Measurements from ENCODE around the gene NLRP1.

The NLRP1 gene

DNA sequence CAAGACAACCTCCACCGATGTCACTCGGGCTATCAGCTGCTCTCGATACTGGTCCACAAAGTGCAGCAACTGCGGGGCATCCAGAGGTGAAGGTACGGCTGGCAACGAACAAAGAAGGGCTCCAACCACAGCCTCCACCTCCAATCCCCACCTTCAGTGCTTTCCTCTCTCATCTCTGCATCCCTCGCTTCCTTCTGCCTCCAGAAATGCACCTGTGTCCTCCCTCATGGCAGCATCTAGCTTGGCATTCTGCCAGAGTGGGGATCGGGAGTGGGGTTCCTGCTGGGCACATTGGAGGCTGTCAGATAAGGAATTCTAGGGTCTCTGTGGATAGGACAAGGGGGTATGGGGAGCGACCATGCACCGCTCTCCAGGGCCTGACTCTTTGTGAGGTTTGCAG is 69.3 kb downstream of the NLRP1 start:
- DNase-seq, result no peak

DNA sequence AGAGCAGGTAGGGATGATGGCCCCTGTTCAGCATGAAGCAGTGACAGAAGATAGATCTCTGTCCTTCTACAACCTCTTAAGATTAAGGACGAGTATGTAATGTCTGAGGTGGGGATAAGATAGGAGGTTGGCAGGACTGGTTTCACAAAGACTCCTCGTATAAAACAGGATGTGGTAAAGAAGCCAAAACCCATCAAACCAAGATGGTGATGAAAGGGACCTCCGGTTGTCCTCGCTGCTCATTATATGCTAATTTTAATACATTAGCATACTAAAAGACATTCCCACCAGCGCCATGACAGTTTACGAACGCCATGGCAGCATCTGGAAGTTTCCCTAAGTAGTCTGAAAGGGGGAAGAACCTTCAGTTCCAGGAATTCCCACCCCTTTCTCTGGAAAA is 70.7 kb downstream of the NLRP1 start:
- DNase-seq, result no peak

DNA sequence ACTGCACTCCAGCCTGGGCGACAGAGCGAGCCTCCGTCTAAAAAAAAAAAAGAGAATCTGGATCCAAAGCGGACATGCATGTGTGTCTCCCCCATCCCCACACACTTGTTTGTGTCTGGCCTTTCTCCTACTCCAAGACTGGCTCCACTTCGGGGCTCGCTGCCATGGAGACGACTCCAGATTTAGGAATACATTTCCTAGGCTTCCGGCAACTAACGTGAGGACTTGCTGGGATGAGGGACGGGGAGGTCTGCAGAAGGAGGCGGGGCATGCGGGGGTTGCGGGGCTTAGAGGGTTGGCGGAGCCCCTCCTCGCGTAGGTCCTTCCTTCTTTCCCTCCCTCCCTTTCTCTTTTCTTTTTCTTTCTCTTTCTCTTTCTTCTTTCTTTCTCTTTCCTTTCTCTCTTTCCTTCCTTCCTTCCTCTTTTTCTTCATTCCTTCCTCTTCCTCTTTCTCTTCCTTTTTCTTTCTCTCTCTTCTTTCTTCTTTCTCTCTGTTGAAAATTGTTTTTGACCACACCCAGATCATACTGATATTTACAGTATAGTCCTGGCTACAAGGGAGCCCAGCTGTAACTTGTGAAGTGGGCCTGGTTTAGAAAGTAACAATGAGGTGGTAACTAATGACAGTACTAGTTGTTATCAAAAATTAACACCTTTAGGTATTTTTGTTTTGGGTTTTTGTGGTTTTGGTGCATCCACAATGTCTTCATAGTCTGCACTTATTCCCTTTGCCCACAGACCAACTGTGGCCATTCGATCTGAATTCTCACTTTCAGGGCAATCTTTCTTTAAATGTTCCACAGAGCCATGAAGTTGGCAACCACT is 72.7 kb downstream of the NLRP1 start:
- peak; percentile 63 for DNase-seq

DNA sequence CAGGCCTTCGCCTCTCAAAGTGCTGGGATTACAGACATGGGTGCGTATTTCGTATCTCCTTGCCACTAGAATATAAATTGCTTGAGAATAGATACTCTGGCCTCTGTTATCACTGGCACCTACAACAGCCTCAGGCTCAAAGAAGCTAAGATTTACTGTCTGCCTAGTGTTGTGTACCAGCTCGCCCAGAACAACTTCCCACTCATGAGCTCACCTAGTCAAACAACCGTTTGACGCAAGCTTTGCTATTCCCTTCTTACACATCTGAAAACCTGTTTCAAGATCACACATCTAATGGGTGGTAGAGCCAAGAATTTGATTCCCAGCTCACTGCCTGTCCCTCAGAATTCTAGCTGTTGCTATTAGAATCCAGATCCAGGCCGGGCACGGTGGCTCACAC is 73.5 kb downstream of the NLRP1 start:
- no peak for DNase-seq

DNA sequence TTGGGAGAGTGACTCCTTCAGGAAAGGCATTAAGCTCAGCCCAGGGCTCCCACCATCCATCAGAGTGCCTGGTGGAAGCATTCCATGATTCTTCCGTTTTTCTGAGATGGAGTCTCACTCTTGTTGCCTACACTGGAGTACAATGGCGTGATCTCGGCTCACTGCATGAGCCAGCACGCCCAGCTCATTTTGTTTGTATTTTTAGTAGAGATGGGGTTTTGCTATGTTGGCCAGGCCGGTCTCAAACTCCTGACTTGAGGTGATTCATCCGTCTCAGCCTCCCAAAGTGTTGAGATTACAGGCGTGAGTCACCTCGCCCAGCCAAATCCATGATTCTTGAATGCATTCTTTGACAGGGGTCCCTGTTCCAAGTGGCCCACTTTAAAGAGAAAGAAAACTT is 74.8 kb downstream of the NLRP1 start:
- peak; percentile 57 for DNase-seq

DNA sequence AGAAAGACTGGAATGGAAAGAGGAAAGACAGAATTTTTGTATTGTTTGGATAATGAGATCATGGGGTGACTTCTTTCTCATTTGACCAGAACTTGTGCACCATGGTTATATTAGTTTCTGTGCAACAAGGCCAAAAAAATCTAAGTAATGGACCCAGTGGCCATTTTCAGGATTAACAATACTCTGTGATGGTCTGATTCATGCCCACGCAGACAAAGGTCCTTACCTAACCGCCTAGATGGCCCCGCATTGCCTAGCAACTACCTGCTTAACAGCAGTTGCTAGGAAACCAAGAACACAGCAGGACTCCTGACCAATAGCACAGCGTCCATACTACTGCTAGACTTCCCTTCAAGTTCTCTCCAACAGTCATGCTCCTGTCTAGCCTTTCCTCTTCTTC is 75.5 kb downstream of the NLRP1 start:
- DNase-seq, result peak; percentile 35

DNA sequence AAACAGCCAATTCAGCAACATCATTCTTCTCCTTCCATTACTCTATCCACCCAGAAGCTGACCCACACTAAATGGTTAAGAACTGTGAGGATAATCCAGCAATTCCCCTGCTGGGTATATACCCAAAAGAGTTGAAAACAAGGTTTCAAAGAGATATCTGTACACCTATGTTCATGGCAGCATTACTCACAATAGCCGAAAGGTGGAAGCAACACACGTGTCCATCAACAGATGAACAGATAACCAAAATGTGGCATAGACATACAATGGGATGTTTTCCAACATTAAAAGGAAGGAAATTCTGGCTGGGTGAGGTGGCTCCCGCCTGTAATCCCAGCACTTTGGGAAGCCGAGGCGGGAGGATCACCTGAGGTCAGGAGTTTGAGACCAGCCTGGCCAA is 78.0 kb downstream of the NLRP1 start:
- DNase-seq, result no peak

DNA sequence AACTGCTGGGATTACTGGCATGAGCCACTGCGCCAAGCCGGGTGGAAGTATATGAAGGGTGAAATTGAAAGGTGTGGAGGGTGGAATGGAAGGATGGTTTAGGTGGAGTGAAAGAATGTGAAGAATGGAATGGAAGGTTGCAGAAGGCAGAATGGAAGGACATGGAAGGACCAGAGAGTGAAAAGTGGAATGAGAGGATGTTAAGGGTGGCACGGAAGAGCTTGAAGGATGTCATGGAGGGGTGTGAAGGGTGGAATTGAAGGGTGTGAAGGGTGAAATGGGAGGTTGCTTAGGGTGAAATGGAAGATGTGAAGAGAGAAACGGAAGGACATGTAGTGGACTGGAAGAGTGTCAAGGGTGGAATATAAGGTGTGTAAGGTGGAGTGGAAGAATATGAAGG is 81.8 kb downstream of the NLRP1 start:
- DNase-seq, result no peak

DNA sequence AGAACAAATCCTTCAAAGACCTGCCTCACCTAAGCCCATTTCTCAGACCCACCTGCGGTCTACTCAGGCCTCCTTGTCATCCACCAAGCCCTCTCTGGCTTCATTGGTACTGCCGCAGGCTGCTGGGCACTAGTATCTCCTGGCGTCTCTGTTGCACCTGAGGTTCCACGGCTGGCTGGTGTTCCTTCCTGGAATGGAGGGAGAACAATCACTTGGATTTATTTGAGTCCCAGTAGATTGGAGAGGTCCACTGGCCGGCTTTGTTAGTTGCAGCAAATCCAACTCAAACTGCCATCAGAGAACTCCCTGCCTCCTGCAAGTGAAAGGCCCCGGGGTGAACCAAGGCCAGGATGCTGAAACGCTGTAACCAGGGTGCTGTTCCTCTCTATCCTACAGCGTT is 82.6 kb downstream of the NLRP1 start:
- DNase-seq, result no peak

DNA sequence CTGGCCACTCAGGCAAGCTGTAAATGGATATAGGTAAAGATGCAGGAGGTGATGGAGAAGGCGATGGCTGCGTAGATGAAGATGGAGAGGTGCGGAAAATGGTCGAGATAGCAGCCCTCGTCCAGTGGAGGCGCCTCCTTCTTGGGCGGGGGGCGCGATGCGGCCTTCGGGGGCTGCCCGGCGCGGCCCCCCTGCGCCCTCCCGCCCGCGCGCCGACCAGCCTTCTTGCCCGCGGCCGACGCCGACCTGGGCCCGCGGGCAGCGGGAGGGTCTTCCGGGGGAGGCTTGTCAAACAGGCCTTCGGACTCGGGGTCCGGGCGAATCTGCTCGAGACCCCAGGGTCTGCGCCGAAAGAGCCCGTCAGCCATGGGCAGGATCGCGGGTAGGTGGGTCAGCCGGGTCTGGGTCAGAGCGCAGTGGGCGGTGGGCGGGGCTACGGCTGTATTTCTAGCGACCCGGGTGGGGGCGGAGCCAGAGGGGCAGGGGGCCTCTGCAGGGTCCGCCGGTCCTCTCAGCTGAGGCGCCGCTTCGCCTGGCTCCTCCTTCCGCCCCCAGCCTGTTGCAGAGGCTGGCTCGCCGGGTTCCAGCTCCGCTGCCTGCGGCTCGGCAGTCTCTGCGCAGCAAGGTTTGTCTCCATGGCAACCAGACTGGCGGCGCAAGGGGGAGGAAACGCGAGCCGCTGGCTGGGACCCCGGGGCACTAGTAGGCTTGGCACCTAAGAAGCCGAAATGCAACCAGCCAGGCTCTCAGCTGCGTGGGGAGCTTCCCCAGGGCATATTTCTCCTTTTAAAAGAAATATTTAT is 83.5 kb downstream of the NLRP1 start:
- peak; percentile 89 for DNase-seq

DNA sequence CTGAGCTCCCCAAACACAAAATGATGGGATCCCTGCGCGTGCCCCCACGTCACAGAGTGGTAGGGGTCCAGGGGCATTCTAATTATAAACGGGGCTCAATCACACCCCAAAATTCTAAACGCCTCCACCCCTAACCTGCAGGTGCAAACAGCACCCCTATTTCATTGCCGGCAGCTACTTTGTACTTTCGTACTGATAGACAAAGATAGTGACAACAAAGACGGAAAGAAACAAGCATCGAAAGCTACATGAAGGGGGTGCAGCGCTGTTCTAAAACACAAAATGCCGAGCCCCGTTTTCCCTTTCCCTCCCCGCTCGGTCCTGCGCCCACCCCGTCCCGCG is 84.1 kb downstream of the NLRP1 start:
- DNase-seq, result no peak

DNA sequence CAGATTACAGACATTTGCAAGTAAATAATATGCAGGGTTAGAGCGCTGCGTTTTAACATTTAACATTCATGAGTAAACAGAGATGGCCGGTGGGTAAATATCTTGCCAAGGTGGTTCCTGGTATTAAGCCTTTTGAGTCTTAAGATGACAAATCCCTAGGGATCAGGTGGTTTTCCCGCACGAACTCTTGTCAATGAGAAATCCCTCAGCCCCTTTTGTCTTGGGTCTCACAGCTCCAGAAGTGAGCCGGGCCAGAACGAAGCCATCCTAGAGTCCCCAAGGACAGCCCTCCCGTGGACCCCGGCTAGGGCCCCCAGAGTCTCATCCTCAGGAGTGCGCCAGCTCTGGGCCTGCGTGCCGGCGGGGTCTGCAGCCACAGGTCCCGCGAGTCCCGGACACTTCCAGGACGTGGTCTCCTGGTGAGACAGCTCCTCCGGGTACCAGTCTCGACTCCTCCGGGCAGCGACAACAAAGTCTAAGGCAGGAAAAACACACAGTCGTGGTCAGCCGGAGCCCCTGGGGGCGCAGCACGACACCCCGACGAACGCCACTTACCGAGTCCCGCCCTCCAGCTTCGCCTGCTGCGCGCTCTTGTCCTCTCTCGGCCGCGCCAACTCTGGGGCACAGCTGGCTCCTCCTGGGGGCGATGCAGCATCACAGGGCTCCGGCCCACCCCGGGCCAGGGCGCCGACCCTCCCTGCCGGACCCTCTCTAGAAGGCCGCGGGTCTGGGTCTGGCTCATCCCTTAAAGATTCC is 84.7 kb downstream of the NLRP1 start:
- DNase-seq, result no peak

DNA sequence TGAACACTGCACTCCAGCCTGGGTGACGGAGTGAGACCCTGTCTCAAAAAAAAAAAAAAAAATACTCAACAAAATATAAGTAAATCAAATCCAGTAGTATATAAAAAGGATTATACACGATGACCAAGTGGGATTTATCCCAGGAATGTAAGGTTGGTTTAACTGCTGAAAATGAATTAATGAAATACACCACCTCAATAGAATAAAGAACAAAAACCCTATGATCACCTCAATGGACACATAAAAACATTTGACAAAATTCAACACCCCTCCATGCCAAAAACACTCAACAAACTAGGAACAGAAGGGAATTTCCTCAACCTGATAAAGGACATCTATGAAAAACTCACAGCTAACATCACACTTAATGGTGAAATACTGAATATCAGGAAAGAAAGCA is 91.3 kb downstream of the NLRP1 start:
- DNase-seq, result no peak

DNA sequence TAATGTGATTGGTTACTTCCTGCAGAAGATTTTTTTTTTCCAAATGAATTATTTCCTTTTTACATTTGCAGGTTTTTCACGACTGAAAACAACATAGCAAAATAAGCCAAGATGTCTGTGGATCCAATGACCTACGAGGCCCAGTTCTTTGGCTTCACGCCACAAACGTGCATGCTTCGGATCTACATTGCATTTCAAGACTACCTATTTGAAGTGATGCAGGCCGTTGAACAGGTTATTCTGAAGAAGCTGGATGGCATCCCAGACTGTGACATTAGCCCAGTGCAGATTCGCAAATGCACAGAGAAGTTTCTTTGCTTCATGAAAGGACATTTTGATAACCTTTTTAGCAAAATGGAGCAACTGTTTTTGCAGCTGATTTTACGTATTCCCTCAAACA is 95.6 kb downstream of the NLRP1 start:
- DNase-seq, result no peak

DNA sequence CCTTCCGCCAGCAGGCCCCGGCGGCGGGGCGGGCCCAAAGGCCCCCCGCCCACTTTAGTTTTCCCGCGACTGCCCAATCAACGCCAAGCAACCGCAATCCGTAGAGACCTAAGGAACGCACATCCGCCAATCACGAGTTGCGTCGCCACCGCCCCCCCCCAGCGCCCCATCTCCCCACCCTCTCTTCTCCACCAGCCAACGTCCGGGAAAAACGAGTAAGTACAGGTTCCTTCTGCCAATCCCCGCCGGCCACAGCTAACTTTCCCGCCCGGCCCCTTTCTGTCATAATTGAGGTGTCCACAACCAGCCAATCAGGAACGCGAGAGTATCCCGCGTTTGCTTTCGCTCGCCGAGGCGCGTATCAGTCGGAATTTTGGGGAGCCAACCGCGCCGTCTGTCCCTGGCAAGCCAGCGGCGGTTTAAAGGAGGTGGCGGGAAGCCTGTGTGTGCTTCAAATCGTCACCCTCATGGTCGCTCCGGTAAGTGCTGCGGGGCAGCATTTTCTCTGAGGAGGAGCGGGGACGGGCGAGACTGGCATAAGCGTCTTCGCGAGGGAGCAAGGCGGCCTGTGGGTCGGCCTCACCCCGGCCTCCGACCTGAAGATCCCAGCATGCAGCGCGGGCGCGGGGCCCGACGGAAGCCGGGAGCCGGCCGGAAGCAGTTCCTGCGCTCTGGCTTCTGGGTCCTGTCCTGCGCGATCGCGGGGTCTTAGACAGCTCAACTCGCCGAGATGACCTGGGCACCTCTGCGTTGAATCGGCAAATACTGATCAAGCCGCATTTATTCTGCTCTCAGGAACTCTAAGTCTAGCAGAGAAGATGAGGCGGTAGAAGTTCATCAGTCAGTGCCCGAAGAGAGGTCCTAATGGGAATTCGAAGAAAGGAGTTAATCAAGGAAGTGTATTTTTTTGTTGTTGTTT is 97.8 kb downstream of the NLRP1 start, which contains the start of gene MIS12:
Gene MIS12 (plus strand): TSS at position 361 of the 919 bp plus-strand sequence. CDS start 2,297 bp downstream, outside the sequence.
- DNase-seq, result peak; percentile 100

DNA sequence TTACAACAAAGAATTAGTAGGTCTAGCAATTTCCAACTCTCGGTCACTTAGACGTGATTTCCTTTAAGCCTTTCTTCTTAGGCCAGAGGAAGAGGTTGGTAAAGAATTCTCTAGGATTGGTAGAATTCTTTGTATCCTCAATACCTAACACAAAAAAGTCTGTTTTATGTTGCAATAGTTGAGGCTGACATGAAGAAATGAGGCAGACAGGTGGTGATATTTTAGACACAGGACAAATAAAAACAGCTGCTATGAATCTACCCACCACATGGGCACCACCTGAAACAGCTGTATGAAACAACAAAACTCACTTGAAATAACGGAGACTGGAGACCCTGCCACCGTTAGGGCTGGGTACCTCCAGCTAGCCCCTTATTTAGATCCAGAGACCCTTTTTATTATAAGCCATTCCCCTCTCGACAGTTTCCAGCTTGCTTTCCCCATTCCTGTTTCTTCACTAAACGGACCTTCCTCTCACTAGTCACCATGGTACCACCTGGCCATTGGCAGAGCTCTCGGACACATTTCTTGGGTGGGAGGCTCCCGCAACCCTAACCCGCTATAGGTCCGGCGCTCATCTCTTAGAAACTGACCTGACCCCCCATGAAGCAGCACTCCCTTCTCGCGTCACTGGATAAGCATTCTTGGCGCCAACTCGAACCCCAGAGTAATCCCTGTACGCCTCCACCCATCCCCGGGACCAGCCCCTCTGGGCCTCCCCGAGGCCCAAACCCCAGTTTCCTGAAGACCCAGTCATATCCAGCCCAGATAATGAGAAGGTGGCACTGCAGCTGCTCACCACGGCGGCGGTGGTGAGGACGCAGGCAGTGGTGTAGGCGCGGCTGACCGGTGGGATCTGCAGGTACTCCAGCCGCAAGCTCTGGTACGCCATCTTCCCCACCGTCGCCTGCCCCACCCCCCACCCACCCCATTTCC is 98.8 kb downstream of the NLRP1 start, which contains the start of gene DERL2:
Gene DERL2 (minus strand): TSS at position 909 of the 936 bp plus-strand sequence. CDS start 17 bp downstream, at position 892.
- peak; percentile 41 for DNase-seq

DNA sequence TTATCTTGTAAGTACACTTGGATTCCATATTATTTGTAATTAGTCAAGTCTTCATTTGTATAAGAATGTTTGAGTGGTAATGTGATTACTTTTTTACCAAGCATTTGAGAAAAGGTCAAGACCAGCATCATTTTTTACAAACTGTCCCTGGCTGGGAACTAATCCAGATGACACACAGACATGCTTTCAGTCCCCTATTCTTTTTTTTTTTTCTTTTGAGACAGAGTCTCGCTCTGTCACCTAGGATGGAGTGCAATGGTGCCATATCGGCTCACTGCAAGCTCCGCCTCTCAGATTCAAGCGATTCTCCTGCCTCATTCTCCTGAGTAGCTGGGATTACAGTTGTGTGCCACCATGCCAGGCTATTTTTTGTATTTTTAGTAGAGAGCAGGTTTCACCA is 102.9 kb downstream of the NLRP1 start:
- no peak for DNase-seq

DNA sequence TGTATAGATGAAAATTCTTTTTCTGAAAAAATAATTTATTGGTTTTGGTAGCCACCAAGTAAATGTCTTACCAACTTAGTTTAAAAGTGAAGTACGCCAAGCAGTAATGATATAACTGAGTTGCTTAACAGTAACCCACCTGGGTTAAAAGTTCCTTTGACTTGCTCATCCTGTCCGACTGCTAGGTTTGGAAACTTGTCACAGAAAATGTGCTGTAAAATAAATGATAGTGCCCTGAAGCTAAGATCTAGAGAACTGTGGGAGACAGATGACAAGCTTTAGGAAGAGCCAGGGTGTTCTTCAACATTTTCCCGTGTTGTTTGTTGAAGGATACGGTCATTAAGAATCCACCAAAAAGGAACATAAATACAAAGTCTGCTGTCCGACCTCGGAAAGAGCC is 103.3 kb downstream of the NLRP1 start:
- no peak for DNase-seq

DNA sequence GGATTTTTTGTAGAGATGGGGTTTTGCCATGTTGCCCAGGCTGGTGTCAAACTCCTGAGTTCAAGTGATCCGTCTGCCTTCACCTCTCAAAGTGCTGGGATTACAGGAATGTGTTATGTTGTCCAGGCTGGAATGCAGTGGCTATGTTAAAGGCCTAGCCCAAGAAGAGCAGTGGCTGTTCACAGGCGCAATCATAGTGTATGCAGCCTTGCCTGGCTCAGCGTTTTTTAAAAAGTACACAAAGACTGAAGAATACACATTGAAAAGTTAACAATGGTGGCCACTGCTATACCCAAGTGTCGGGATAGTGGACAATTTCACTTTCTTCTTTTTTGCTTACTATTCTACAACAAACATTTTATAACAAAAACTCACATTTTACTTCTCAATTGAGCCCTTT is 105.3 kb downstream of the NLRP1 start:
- DNase-seq, result no peak

DNA sequence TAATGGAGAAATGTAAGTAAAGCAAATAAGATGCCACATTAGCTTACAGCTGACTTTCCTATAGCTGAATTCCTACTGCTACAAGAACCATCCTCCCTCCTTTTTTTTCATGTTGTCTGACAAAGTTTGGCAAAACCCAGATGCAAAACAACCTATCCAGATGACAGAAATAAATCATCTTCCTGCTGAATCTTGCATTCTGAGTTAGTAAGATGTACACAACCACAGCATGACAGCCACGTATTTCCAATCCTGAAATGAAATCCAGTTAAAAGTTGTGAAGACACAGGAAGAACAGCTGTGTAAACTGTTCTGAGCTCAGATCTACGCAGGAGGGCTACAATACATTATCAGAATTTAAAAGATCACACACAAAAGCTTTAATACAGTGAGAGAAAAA is 110.4 kb downstream of the NLRP1 start:
- no peak for DNase-seq

DNA sequence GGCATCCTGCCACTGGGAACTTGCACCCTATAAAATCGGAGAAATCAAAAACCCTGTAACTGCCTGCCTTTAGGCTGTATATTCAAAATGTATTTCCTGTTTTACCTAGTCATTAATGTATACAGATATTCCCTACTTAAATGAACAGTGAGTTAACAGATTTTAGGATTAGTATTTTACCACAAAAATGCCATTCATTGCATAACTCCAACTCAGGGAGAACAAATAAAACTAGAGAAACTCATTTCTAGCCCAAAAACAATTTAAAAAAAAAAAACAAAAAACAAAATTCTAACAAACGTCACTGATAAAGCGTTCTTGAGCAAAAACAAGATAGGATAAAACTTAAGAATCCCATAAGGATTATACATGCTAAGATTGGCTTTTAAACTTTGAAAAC is 111.8 kb downstream of the NLRP1 start:
- no peak for DNase-seq
